H1 (cell line): Measurements from ENCODE around the gene CFHR5.

Experiments used
- ATF2 ChIP-seq: IDR thresholded peaks from 2 replicates; pipeline ENCODE4 v1.6.1; 2012; ENCODE audit warnings: low read length, inconsistent platforms
- CREB1 ChIP-seq: IDR thresholded peaks from 2 replicates; pipeline ENCODE4 v1.6.1; 2012; ENCODE audit warnings: inconsistent platforms
- CTCF ChIP-seq, 3 experiments: IDR thresholded peaks; 1 replicate in 2 of 3; 2 replicates in 1 of 3; pipeline versions ENCODE4 v1.5.1 to v1.6.1; 2011; ENCODE audit warnings: low read length in 3 of 3, mild to moderate bottlenecking in 3 of 3, inconsistent platforms in 2 of 3, low read depth in 1 of 3, moderate library complexity in 1 of 3; ENCODE audit not compliant: insufficient read depth in 1 of 3; ENCODE audit errors: control extremely low read depth in 1 of 3
- EP300 ChIP-seq, 2 experiments: IDR thresholded peaks; 1 replicate in 1 of 2; 2 replicates in 1 of 2; pipeline ENCODE4 v1.6.1; 2011 to 2012; ENCODE audit warnings: low read depth in 2 of 2, low read length in 2 of 2, mild to moderate bottlenecking in 2 of 2, borderline replicate concordance in 1 of 2, inconsistent platforms in 1 of 2, moderate library complexity in 1 of 2
- FOSL1 ChIP-seq: IDR thresholded peaks from 2 replicates; pipeline ENCODE4 v1.6.1; 2011; ENCODE audit warnings: mild to moderate bottlenecking, low read depth, low read length, moderate library complexity; ENCODE audit not compliant: insufficient read depth
- GABPA ChIP-seq: IDR thresholded peaks from 2 replicates; pipeline ENCODE4 v1.6.1; 2011; ENCODE audit warnings: mild to moderate bottlenecking, low read length, moderate library complexity, borderline replicate concordance; ENCODE audit not compliant: insufficient read depth
- JUN ChIP-seq: IDR thresholded peaks from 2 replicates; pipeline ENCODE4 v1.6.1; 2011; ENCODE audit warnings: low read depth, mild to moderate bottlenecking, improper control_type of control experiment, low read length
- MAX ChIP-seq: IDR thresholded peaks from 2 replicates; pipeline ENCODE4 v1.6.1; 2012; ENCODE audit warnings: inconsistent platforms
- POLR2A ChIP-seq, 2 experiments: IDR thresholded peaks; 1 replicate in 1 of 2; 2 replicates in 1 of 2; pipeline ENCODE4 v1.6.1; 2011; ENCODE audit warnings: low read depth in 2 of 2, low read length in 2 of 2, mild to moderate bottlenecking in 2 of 2; ENCODE audit errors: control extremely low read depth in 1 of 2
- POLR2AphosphoS5 ChIP-seq: IDR thresholded peaks from 2 replicates; pipeline ENCODE4 v1.6.1; 2011; ENCODE audit warnings: low read depth, low read length
- SP1 ChIP-seq: IDR thresholded peaks from 2 replicates; pipeline ENCODE4 v1.6.1; 2011; ENCODE audit warnings: low read depth, low read length
- SRF ChIP-seq: IDR thresholded peaks from 2 replicates; pipeline ENCODE4 v1.6.1; 2011; ENCODE audit warnings: mild to moderate bottlenecking, low read depth, low read length, moderate library complexity
- TBP ChIP-seq: IDR thresholded peaks from 2 replicates; pipeline ENCODE4 v1.6.1; 2011; ENCODE audit warnings: low read depth, low read length, improper control_type of control experiment
- USF2 ChIP-seq: IDR thresholded peaks from 2 replicates; pipeline ENCODE4 v1.6.1; 2011; ENCODE audit warnings: low read length, improper control_type of control experiment

GRCh38 chr1:197024460-197024859 is 47.1 kb downstream of the CFHR5 start:
- no peak for TF ChIP-seq CREB1
- TF ChIP-seq JUN: no peak
- no peak for TF ChIP-seq SRF
- no peak for TF ChIP-seq CTCF (IDR thresholded peaks at IDR 0.05; ENCODE audit: control extremely low read depth in 1 of 3, insufficient read depth in 1 of 3, low read depth in 1 of 3, low read length in 3 of 3)
- no peak for TF ChIP-seq FOSL1
- no peak for TF ChIP-seq EP300 (IDR thresholded peaks at IDR 0.05; ENCODE audit: borderline replicate concordance in 1 of 2, low read depth in 2 of 2, low read length in 2 of 2)
- no peak for TF ChIP-seq TBP
- no peak for TF ChIP-seq POLR2AphosphoS5
- no peak for TF ChIP-seq ATF2
- no peak for TF ChIP-seq USF2
- TF ChIP-seq MAX: no peak
- TF ChIP-seq SP1: no peak
- TF ChIP-seq POLR2A (IDR thresholded peaks at IDR 0.05; ENCODE audit: control extremely low read depth in 1 of 2, low read depth in 2 of 2, low read length in 2 of 2): no peak
- TF ChIP-seq GABPA: no peak
